ENCODE measurements around the gene DMAC1. TPM values are rescaled to one million over a fixed set of nuclear protein-coding genes. Genes with fewer than 3 reads are reported as not detected.

Gene DMAC1
- total RNA-seq, 1 donor from 2014 or later, result 44.0 TPM

DNA sequence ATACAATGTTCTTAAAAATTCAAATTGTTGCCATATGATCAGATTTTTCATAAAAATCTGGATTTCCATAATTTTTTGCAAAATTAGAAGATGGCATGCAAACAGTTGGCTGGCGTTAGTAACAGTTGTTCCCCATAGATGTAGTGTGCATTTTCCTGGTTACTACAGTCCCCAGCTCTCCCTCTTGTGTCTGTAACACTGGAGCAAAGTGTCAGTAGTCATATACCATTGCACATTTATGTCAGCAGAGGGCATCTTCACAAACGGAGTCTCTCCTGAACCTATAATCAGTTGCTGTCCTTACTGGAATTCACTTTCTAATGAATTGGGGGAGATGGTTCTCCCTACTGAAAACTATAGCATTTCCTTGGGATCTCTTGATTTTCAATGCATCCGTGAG lies 44.7 kb upstream of the DMAC1 start:
- TF ChIP-seq CTCF (IDR thresholded peaks at IDR 0.05; ENCODE audit: insufficient read depth, low read depth, low read length), result peak; percentile 12
- TF ChIP-seq EZH2 (IDR thresholded peaks at IDR 0.05; ENCODE audit: insufficient read depth, low read length), result no peak
- Histone ChIP-seq H3K36me3 (ENCODE audit: insufficient read depth, low read length) (no peaks in the 10 kb centered on the region), H3K27ac (ENCODE audit: low read depth, low read length) (no peak overlapping the region), H2AFZ (ENCODE audit: low read depth, low read length) (no peak overlapping the region), H3K27me3 (ENCODE audit: insufficient read depth, low read length) (no peaks in the 10 kb centered on the region), H3K4me1 (ENCODE audit: insufficient read depth, low read length) (no peaks in the 10 kb centered on the region), H3K9me3 (ENCODE audit: insufficient read depth, low read depth, low read length) (no peaks in the 10 kb centered on the region), H3K79me2 (ENCODE audit: insufficient read depth, low read length) (no peaks in the 10 kb centered on the region), H4K20me1 (ENCODE audit: insufficient read depth, low read length) (no peaks in the 10 kb centered on the region), H3K4me3 (ENCODE audit: insufficient read depth, low read depth, low read length) (no peak overlapping the region), H3K9ac (ENCODE audit: low read length) (no peak overlapping the region), H3K4me2 (ENCODE audit: low read length) (no peak overlapping the region)
- Mint-ChIP-seq H3K4me1 (ENCODE audit: low read depth, unreplicated experiment) (no peaks in the 10 kb centered on the region), H3K4me3 (ENCODE audit: unreplicated experiment) (no peak overlapping the region), H3K27ac (ENCODE audit: unreplicated experiment) (no peak overlapping the region), H3K36me3 (ENCODE audit: low read depth, unreplicated experiment) (no peaks in the 10 kb centered on the region), H3K27me3 (ENCODE audit: low read depth, unreplicated experiment) (peaks cover 2% of the 10 kb centered on the region), H3K9me3 (ENCODE audit: unreplicated experiment) (no peaks in the 10 kb centered on the region)
- DNase-seq (ENCODE audit: low read depth) (no peak), FAIRE-seq (no peak)

DNA sequence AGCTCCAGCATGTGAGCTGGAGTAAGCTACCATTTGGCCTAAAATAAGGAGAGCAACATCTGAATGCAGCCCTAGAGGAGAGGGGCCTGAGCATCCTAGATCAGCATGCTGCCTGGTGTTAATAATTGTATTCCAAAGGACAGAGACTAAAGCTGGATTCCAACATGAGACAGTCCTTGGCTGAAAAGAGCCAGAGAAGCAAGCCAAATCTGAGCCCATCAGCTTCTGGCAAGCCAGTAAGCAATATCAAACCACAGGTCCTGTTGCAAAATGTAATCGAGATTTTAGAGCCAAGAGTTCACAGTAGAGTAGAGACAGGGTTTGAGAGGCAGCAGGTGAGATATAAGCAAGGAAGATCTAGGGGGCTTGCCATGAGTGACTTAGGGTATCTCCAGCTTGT lies 42.3 kb upstream of the DMAC1 start:
- H3K36me3 Mint-ChIP-seq (ENCODE audit: low read depth, unreplicated experiment), result no peaks in the 10 kb centered on the region
- no peaks in the 10 kb centered on the region for H3K4me1 Mint-ChIP-seq (ENCODE audit: low read depth, unreplicated experiment)

More for the DNA sequence above, 42.3 kb upstream of the DMAC1 start:
- Histone ChIP-seq H4K20me1 (ENCODE audit: insufficient read depth, low read length) (no peaks in the 10 kb centered on the region), H3K27me3 (ENCODE audit: insufficient read depth, low read length) (no peaks in the 10 kb centered on the region), H3K36me3 (ENCODE audit: insufficient read depth, low read length) (no peaks in the 10 kb centered on the region), H3K4me1 (ENCODE audit: insufficient read depth, low read length) (no peaks in the 10 kb centered on the region), H3K9me3 (ENCODE audit: insufficient read depth, low read depth, low read length) (no peaks in the 10 kb centered on the region), H2AFZ (ENCODE audit: low read depth, low read length) (no peak overlapping the region), H3K4me2 (ENCODE audit: low read length) (no peak overlapping the region), H3K9ac (ENCODE audit: low read length) (no peak overlapping the region), H3K79me2 (ENCODE audit: insufficient read depth, low read length) (no peaks in the 10 kb centered on the region), H3K4me3 (ENCODE audit: insufficient read depth, low read depth, low read length) (no peak overlapping the region), H3K27ac (ENCODE audit: low read depth, low read length) (no peak overlapping the region)
- no peak overlapping the region for H3K4me3 Mint-ChIP-seq (ENCODE audit: unreplicated experiment)
- DNase-seq (ENCODE audit: low read depth) (no peak), FAIRE-seq (no peak)
- no peak overlapping the region for H3K27ac Mint-ChIP-seq (ENCODE audit: unreplicated experiment)
- H3K9me3 Mint-ChIP-seq (ENCODE audit: unreplicated experiment), result no peaks in the 10 kb centered on the region
- H3K27me3 Mint-ChIP-seq (ENCODE audit: low read depth, unreplicated experiment), result no peaks in the 10 kb centered on the region
- TF ChIP-seq EZH2 (IDR thresholded peaks at IDR 0.05; ENCODE audit: insufficient read depth, low read length), result no peak
- TF ChIP-seq CTCF (IDR thresholded peaks at IDR 0.05; ENCODE audit: insufficient read depth, low read depth, low read length), result no peak
